HepG2 (cell line): ENCODE measurements around the gene ANKRD22. TPM values are rescaled to one million over a fixed set of nuclear protein-coding genes. Genes with fewer than 3 reads are reported as not detected.

Experiments
- ATAC-seq: fragments of 200-7000 bp; cut with Tn5 transposase; 3 replicates; pipeline ENCODE4 v1.9.1; 2020; ENCODE audit warnings: mild to moderate bottlenecking, moderate library complexity
- BruUV-seq: library from RNA; stranded (reverse); fragments of 400-500 nt; replicated peaks from 2 replicates; lab custom pipeline; 2021; lab: Mats Ljungman, UMichigan
- CTCF ChIA-PET: fragments of 300-600 bp; formaldehyde crosslinking; extraction: SDS; loops from one replicate; lab custom pipeline; 2021; ENCODE audit warnings: low total read pairs, inconsistent platforms, low intra/inter-chr PET ratio; lab: Yijun Ruan, JAX
- POLR2A ChIA-PET: fragments of 350-600 bp; sonication (Branson Sonifier 250); formaldehyde crosslinking; loops from one replicate; lab custom pipeline; 2020; ENCODE audit warnings: antibody characterized with exemption, inconsistent platforms; lab: Yijun Ruan, JAX
- DNase-seq: peaks from one replicate; pipeline ENCODE4 v3.0.0-alpha.2; 2015; ENCODE audit warnings: low spot score
- FAIRE-seq: peaks from 3 replicates; lab custom pipeline; 2011; peaks lifted over from hg19 to GRCh38; lab: Jason Lieb, UNC
- H2AFZ ChIP-seq: one replicate; pipeline ENCODE4 v1.6.1; 2011; ENCODE audit warnings: low read length, inconsistent platforms
- H3K27ac ChIP-seq: fragments of 300-600 bp; 3 replicates; pipeline ENCODE4 v1.8.0; 2011; ENCODE audit warnings: mixed run types, mild to moderate bottlenecking, mixed read lengths, low read length, inconsistent platforms; ENCODE audit not compliant: insufficient read depth; ENCODE audit errors: extremely low read length
- H3K27me3 ChIP-seq, 2 experiments: fragments of 200-600 bp in 1 of 2; 2 replicates in 1 of 2; 3 replicates in 1 of 2; pipeline versions ENCODE4 v1.6.0 to v1.8.0; 2011; ENCODE audit warnings: low read length in 2 of 2, mild to moderate bottlenecking in 2 of 2, moderate library complexity in 2 of 2, inconsistent platforms in 1 of 2; ENCODE audit not compliant: insufficient read depth in 2 of 2, control insufficient read depth in 1 of 2
- H3K36me3 ChIP-seq, 2 experiments: fragments of 200-600 bp in 1 of 2; replicated peaks in 1 of 2; 2 replicates in 1 of 2; 3 replicates in 1 of 2; pipeline versions ENCODE4 v1.5.1 to v1.8.0; 2011; ENCODE audit warnings: low read length in 2 of 2, inconsistent platforms in 1 of 2; ENCODE audit not compliant: insufficient read depth in 2 of 2, control insufficient read depth in 1 of 2
- H3K4me1 ChIP-seq: 2 replicates; pipeline ENCODE4 v1.5.1; 2012; ENCODE audit warnings: low read length, inconsistent platforms; ENCODE audit not compliant: insufficient read depth
- H3K4me2 ChIP-seq: 2 replicates; pipeline ENCODE4 v1.6.0; 2011; ENCODE audit warnings: low read depth, low read length, inconsistent platforms
- H3K4me3 ChIP-seq, 3 experiments: fragments of 200-600 bp in 1 of 3; sonication (generic), shearing (Covaris generic) in 1 of 3; replicated peaks in 1 of 3; 2 replicates each; pipeline ENCODE4 v1.5.1; 2011 to 2016; ENCODE audit warnings: low read length in 3 of 3, inconsistent platforms in 2 of 3, low read depth in 2 of 3, mild to moderate bottlenecking in 2 of 3, control low read depth in 1 of 3, mixed read lengths in 1 of 3; ENCODE audit not compliant: insufficient read depth in 1 of 3
- H3K79me2 ChIP-seq: one replicate; pipeline ENCODE4 v1.6.1; 2011; ENCODE audit warnings: low read length, inconsistent platforms; ENCODE audit not compliant: insufficient read depth
- H3K9ac ChIP-seq: 2 replicates; pipeline ENCODE4 v1.6.0; 2011; ENCODE audit warnings: mild to moderate bottlenecking, low read depth, low read length, inconsistent platforms; ENCODE audit not compliant: insufficient read depth
- H3K9me3 ChIP-seq: 2 replicates; pipeline ENCODE4 v1.5.1; 2012; ENCODE audit warnings: mild to moderate bottlenecking, low read length
- H4K20me1 ChIP-seq: 2 replicates; pipeline ENCODE4 v1.6.0; 2011; ENCODE audit warnings: inconsistent platforms, mild to moderate bottlenecking, low read length, moderate library complexity; ENCODE audit not compliant: insufficient read depth
- ARHGAP35 ChIP-seq: sonication (generic); formaldehyde crosslinking; IDR thresholded peaks from 2 replicates; pipeline ENCODE4 v1.9.0; 2022; ENCODE audit warnings: mild to moderate bottlenecking, inconsistent platforms, moderate library complexity, missing genetic modification reagents, borderline replicate concordance
- BORCS8-MEF2B ChIP-seq: sonication (generic); formaldehyde crosslinking; IDR thresholded peaks from 2 replicates; pipeline ENCODE4 v1.8.0; 2022; ENCODE audit warnings: mild to moderate bottlenecking, missing genetic modification reagents
- CENPT ChIP-seq: sonication (generic); formaldehyde crosslinking; IDR thresholded peaks from 2 replicates; pipeline ENCODE4 v1.8.0; 2022; ENCODE audit warnings: low read depth, mild to moderate bottlenecking, moderate library complexity, missing genetic modification reagents
- DBP ChIP-seq: sonication (generic); formaldehyde crosslinking; IDR thresholded peaks from 2 replicates; pipeline ENCODE4 v1.4.0; 2020; ENCODE audit warnings: missing genetic modification reagents; ENCODE audit errors: not compliant biosample characterization
- KDM3A ChIP-seq: IDR thresholded peaks from 2 replicates; pipeline ENCODE4 v1.6.1; 2018; ENCODE audit warnings: low read depth, missing compliant biosample characterization
- PHF8 ChIP-seq: sonication (generic); formaldehyde crosslinking; IDR thresholded peaks from 2 replicates; pipeline ENCODE4 v1.5.0; 2020; ENCODE audit warnings: missing genetic modification reagents
- POGZ ChIP-seq: sonication (generic); formaldehyde crosslinking; IDR thresholded peaks from 2 replicates; pipeline ENCODE4 v1.4.0; 2020; ENCODE audit warnings: mild to moderate bottlenecking, missing genetic modification reagents
- RNF219 ChIP-seq: sonication (generic); formaldehyde crosslinking; IDR thresholded peaks from 2 replicates; pipeline ENCODE4 v1.5.0; 2020; ENCODE audit warnings: mild to moderate bottlenecking, missing genetic modification reagents
- ZBTB2 ChIP-seq: sonication (generic); formaldehyde crosslinking; IDR thresholded peaks from 2 replicates; pipeline ENCODE4 v1.8.0; 2022; ENCODE audit warnings: low read depth, missing genetic modification reagents
- ZNF121 ChIP-seq: sonication (generic); formaldehyde crosslinking; IDR thresholded peaks from 2 replicates; pipeline ENCODE4 v1.5.0; 2020; ENCODE audit warnings: mild to moderate bottlenecking, missing genetic modification reagents
- ZNF30 ChIP-seq: sonication (generic); formaldehyde crosslinking; IDR thresholded peaks from 2 replicates; pipeline ENCODE4 v1.5.0; 2020; ENCODE audit warnings: mild to moderate bottlenecking, missing genetic modification reagents
- ZNF605 ChIP-seq: sonication (generic); formaldehyde crosslinking; IDR thresholded peaks from 2 replicates; pipeline ENCODE4 v1.8.0; 2022; ENCODE audit warnings: mild to moderate bottlenecking, missing genetic modification reagents
- ZNF644 ChIP-seq: IDR thresholded peaks from 2 replicates; pipeline ENCODE4 v1.6.1; 2016; ENCODE audit warnings: low read depth
- WGBS: methylation state at CpG from one replicate; pipeline ENCODE4 v1.1.6; 2017; ENCODE audit warnings: low lambda C conversion rate; 5-methylcytosine and 5-hydroxymethylcytosine counted together
- in situ Hi-C: cut with HindIII; loops from 2 replicates; pipeline ENCODE4 v1.10.0; 2017; ENCODE audit warnings: low pct_unique_long_range_greater_than_20kb; ENCODE audit not compliant: extremely low pct_ligation_motif_present
- intact Hi-C: fragments of 100-400 bp; cut with micrococcal nuclease; formaldehyde crosslinking; loops from one replicate; pipeline ENCODE4 v1.10.0; 2022; ENCODE audit not compliant: unreplicated experiment
- polyA plus RNA-seq, 8 experiments: library from polyadenylated mRNA; depleted of rRNA in 3 of 8; stranded (reverse) in 7 of 8; unstranded in 1 of 8; fragments of >200 nt; fragmentation: Illumina TruSeq in 4 of 8; extraction: Trizol in 4 of 8; gene quantifications; 2 replicates each; pipeline versions ENCODE4 v1.2.1 to v1.2.3, GENCODE V29; 2011 to 2016; ENCODE audit warnings: low read depth in 4 of 8, missing spikeins in 1 of 8, mixed read lengths in 1 of 8; ENCODE audit not compliant: insufficient read depth in 1 of 8
- total RNA-seq, 5 experiments: library from RNA; depleted of rRNA; stranded (reverse); fragments of >200 nt; fragmentation: Illumina TruSeq; extraction: Trizol; gene quantifications; 2 replicates each; pipeline ENCODE4 v1.2.3, GENCODE V29; 2016; ENCODE audit warnings: low read depth in 1 of 5

ANKRD22 gene
- total and polyA plus RNA-seq, 2 of the 13 experiments (the other 11 are each of a cell fraction or from before 2014, with no cell fraction given): not detected

- in situ Hi-C loops (no loop called here), intact Hi-C loops (no loop called here)
- FAIRE-seq (no peak), DNase-seq (no peak), ATAC-seq (no peak)
- H3K9me3 ChIP-seq: no peaks in the 10 kb centered on the region
- no peak overlapping the region for H3K4me2 ChIP-seq
- no TSS peak for BruUV-seq
- H3K27ac ChIP-seq: no peak overlapping the region
- peaks cover 0 to 4% of the 10 kb centered on the region in 2 experiments; a peak in 1 of 5 replicates for H3K27me3 ChIP-seq
- no peaks in the 10 kb centered on the region for H4K20me1 ChIP-seq
- no peaks in the 10 kb centered on the region for H3K4me1 ChIP-seq
- WGBS: 1% methylated on average over 2 of the region's 2 CpGs
- POLR2A ChIA-PET: no interaction called here
- TF ChIP-seq PHF8 (no peak), ZNF121 (no peak), ZBTB2 (CRISPR knock-in tag) (no peak), KDM3A (CRISPR knock-in tag) (no peak), BORCS8-MEF2B (CRISPR knock-in tag) (no peak), ARHGAP35 (CRISPR knock-in tag) (no peak), POGZ (CRISPR knock-in tag) (no peak), ZNF644 (CRISPR knock-in tag) (no peak), RNF219 (CRISPR knock-in tag) (no peak), ZNF605 (CRISPR knock-in tag) (no peak), DBP (no peak), ZNF30 (CRISPR knock-in tag) (no peak), CENPT (CRISPR knock-in tag) (no peak)
- TF ChIP-seq, all 625 proteins: peak for 0
- H3K36me3 ChIP-seq: no peaks in the 10 kb centered on the region
- CTCF ChIA-PET: no interaction called here
- H2AFZ ChIP-seq: no peak overlapping the region
- H3K4me3 ChIP-seq: no peak overlapping the region
- H3K9ac ChIP-seq: no peak overlapping the region
- no peaks in the 10 kb centered on the region for H3K79me2 ChIP-seq
Observed at GRCh38 chr10:88873757-88874156, 22.1 kb upstream of the ANKRD22 start.
